HG02623 (cell line): ENCODE results near the gene INPP5A.
"Not testable (repeated sequence)": the region's sequence is repeated elsewhere in the genome, so short reads cannot be mapped to it uniquely, and the experiment has no call there.

Experiments
- ATAC-seq: cut with Tn5 transposase; IDR thresholded peaks from one replicate; pipeline ENCODE4 v1.9.1; 2021; ENCODE audit warnings: moderate library complexity; ENCODE audit not compliant: unreplicated experiment

INPP5A gene

DNA sequence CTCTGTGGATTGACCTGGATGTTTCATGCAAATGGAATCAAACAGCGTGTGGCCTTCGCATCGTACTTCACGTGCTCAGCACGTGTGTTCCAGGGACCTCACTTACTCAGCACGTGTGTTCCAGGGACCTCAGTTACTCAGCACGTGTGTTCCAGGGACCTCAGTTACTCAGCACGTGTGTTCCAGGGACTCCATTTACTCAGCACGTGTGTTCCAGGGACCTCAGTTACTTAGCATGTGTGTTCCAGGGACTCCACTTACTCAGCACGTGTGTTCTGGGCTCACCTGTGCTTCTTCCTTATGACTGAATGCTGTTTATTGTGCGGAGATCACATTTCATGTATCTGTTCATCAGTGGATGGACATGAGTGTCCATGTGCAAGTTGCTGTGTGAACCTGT is 22.0 kb downstream of the INPP5A start:
- no peak for ATAC-seq

GRCh38 chr10:132560241-132560731 is 22.7 kb downstream of the INPP5A start:
- no peak for ATAC-seq

DNA sequence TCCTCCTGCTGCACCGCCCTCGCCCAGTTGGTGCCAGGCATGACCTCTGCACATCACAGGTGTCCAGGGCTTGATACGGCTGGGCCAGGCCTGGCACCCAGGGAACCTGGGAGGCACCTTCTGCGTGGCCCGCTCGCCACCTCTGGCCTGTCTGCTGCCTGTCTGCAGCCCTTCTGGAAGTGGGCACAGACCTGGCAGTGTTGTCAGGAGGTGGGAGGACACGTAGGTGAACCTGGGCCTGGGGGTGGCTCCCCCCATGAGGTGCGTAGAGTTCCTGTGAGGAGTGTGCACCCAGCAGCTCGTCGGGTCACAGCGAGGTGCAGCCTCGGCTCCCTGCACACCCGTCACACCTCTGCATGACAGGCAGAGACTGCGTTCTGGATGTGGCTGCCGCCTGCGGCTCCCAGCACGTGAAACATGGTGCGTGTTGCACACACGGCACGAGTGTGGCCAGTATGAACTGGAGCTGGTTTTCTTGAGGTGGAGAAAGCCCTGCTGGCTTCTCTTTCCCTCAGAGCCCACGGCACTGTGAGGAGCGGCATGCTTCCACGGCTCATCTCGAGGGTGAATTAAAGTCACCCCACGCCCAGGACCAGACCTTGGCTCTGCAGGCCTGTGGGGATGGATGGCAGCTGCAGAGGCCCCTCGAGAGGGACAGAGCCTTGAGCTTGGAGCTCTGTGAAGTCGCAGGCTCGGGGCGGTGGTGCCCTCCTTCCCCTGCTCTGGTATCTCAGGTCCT is 24.8 kb downstream of the INPP5A start:
- ATAC-seq: no peak

- no peak for ATAC-seq
Measured at GRCh38 chr10:132562916-132563456, 25.4 kb downstream of the INPP5A start.

DNA sequence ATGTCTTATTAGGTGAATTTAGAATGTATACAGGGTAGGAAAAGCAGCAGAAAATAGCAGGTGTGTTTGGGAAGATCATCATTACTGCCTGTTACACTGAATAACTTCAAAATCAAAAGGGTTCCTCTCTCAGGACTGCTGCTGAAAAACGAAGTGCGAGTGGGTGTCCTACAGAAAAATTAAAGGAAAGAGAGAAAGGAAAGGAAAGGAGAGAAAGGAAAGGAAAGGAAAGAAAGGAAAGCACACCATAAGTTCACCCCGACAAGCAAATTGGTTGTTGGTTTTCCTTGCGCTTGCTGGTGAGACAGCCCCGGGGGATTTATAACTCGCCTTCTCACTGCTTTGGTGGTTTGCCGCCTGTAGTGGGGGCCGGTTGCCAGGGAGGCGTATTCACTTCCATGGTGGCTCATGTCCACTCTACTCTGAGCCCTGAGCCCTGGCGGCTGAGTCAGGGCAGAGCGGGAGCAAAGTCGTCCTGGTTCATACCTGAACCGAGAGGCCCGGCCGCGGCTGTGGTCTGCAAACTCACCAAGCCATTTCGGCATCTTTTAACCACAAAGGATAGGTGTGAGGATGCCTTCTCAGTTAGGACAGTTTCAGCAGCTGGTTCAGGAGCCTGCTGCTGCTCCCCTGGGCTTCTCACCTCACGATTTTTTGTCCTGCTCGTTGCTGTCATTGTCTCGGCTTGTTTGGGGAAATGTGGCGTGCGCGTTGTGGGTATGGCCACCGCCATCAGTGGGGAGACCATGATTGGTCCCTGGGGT is 26.1 kb downstream of the INPP5A start:
- peak; percentile 66 for ATAC-seq

DNA sequence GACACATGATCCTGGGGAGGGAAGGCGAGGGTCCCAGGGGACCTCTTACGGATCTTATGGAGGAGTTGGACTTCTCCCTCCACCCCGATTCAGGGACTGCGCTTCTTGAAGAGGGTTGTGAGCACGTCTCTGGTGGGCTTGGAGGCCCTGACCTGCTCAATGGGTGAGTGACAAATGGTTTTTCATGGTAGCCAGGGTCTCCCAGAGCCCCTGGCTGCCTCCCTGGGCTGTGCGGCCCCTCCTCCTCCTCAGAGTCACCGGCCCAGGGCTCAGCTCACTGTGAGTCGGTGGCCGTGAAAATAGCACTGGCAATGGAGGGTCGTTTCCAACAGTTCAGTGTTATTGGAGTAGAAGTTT is 26.6 kb downstream of the INPP5A start:
- no peak for ATAC-seq

DNA sequence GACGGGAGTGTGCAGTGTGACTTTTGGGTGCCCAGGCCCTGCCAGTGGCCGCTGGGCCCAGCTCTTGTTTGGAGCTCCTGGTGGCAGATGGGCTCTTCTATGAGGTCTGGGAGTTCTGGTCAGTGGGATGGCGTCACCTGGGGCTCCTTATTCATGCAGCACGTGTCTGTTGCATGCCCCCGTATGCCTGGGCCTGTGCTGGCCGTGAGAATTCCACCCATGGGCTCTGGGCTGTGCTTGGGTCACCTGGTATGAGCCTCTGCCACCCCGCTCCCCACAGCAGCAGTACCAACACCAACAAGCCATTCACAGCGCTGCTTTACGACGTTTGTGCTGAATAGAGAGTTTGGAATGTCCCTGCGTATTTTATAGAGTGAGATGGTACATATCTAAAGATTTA is 27.1 kb downstream of the INPP5A start:
- ATAC-seq: no peak

- ATAC-seq: no peak
Measured at GRCh38 chr10:132565516-132566209, 28.1 kb downstream of the INPP5A start.

DNA sequence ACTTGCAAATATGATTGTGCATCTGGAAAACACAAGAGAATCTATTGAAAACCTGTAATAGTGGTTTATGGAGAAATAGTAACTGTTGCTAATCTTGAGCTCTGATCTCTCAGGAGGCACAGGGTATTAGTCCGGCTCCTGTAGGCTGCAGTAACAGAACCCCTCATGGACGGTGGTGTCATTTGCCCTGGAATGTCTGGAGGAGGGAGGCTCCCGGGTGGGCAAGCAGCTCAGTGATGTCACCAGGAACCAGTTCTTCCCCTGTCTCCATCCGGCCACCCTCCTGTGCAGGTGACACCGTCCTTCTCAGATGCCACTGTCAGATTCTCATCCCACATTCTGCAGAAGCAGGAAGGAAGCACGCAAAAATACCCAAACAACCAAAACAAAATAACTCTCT is 29.3 kb downstream of the INPP5A start:
- ATAC-seq: no peak

DNA sequence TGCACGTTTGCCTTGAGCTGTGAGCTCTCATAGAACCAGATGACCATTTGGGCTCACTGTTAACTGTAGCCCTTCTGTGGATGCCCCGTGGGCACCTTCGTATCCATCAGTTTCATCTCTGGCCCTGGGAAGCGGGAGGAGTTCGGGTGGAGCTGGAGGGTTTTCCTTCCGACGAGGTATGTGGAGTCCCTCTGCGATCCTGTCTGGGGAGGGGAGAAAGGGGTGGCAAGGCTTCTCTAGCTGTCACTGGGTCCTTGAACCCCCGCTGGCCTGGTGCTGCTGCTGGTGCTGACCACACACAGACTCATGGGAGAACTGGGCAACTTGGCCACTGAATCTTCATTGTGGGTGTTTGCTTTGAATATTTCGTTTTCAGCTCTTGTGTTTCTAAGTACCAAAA is 32.7 kb downstream of the INPP5A start:
- ATAC-seq: no peak

DNA sequence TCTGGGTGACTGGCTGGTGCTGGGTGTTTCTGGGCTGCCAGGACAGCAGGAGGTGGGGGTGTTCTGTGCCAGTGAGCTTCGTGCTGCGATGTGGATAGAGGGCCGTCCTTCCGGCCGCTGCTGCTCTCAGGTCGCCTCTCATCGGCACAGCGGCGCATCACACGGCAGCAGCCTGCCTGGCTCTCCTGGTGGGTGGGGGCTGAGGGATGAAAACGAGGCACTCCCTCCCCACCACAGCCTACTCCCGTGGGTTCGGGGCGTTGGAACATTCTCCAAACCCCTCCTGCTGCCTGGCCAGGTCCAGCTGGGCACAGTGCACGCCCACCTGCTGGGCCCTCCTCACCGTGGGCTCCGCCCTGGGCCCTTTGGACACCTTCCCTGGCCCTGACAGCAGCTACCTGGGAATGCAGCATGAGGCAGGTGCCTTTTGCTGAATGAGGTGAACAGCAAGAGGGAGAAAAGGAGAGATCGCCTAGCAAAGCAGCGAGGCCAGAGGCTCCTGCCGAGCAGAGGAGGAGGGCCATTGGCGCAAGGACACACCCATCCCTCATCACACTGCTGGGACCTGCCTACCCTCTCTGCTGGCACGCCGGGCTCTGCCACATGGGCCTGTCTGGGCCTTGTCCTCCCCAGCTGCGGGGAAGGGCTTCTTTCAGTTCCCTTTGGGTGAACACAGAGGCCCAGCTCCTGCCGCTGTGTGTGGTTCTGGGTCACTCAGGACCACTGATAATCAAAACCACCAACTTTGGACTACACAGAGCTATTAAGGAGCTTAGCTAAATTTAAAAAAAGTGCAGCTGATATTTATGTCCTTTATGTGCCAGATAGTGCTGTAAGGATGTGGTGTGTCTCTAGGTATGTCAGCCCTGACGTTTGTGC is 33.4 kb downstream of the INPP5A start:
- ATAC-seq: peak; percentile 41

DNA sequence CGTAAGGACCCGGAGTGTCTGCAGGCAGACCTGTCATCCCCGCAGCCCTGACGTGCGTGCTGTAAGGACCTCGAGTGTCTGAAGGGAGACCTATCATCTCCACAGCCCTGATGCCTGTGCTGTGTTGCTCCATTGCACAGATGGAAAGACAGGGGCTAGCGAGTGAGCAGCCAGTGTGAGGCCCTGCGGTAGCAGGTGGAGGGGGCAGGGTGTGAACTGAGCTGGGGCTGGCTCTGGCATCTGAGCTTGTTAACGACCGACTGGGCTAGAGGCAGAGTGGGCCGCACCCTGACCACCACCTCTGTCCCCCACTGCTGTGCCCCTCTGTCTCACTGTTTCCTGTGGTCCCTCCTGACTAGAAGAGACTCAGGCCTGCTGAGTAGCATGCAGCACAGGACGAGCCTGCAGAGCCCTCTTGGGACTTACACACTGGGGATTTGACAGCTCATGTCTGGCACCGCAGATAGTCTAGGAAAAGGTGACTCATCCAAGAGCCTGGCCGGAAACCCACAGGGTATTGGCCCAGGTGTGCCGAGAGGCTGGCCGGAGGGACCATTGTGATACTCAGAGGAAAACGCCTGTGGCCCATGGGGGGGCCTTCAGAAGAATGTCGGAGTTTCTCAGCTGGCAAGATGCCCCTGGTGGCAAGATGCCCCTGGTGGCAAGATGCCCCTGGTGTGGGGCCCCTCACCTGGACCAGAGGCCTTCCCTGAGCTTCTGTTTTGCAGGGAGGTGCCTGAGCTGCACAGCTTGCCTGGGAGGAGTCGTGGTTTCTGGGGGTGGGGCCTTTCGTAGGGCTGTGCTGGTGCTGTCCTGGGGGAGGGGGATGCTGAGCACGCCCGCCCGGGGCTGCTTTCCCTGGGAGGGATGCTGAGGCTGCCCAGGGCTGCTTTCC is 34.3 kb downstream of the INPP5A start:
- ATAC-seq: peak; percentile 64

DNA sequence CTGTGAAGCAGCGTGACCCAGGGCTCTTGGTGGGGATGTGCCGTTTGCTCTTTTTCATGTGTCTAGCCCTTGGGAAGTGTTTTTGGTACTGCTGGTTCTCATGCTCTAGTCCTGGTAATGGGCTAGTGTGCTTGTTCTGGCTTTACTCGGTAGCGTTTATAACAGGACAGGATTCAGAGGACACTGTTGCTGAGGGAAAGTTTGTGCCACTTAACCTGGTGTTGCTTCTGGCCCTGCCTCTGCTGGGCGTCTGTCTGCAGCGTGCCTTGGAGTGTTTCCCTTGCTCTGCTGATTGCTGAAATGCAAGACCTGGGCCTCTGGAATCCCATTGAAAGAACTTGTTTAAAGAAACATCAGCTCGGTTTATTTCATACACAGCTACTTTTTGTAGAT is 35.0 kb downstream of the INPP5A start:
- ATAC-seq: no peak

- not testable (repeated sequence) for ATAC-seq
Measured at GRCh38 chr10:132572946-132573345, 35.4 kb downstream of the INPP5A start.

- ATAC-seq: no peak
Measured at GRCh38 chr10:132574288-132574687, 36.7 kb downstream of the INPP5A start.

DNA sequence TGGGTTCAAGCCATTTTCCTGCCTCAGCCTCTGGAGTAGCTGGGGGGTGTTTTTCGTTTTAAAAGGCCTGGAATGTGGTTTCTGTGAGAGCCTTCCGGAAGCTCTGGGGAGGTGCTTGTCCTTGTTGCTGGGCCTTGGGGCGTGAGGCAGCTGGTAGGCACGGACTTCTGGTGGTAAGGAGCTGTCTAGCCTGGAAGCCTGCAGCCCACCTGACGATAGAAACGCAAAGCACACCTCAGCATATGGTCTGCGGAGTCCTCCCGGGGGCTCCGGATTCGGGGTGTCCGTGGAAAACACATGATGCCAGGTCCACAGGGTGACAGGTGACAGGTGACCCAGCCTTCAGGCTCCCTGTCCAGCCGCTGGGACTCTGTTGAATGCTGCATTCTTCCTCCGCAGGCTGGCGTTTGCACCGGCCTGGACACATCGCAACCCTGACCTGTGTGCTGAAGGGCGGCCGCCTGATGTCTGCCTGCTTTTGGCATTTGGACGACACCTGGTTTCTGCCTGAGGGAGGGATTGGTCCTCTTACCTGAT is 37.3 kb downstream of the INPP5A start:
- ATAC-seq: no peak

GRCh38 chr10:132575320-132576201 is 38.0 kb downstream of the INPP5A start:
- peak; percentile 28 for ATAC-seq

DNA sequence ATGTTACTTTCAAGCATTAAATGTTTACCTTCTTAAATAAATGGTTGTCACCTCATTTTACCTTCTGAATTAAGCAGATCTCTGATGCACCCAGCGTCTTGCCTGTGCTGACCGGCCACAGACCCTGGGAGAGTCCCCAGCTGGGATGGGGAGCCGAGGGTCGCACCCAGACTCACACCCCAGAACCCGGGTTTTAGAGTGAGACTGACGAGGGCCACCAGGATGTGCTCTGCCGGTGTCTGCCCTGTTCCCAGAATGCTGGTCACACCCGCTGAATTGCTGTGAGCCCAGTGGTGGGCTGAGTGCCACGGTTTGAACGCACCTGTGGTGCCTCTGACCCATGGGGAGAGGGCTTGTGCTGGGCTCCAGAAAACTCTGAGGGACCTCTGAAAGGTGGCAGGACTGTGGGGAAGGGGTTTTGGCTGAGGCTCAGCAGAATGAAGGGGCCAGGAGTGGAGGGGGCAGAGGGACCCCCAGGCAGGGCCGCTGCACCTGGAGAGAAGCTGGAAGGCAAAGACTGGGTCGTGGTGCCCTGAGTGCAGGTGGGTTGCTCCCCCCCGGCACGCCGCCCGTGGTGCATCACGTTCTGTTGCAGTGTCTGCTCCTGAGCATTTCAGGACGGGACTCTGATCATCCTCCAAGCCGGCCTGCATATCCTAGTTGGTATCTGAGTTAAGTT is 39.2 kb downstream of the INPP5A start:
- ATAC-seq: no peak
